Measurements from ENCODE around the gene STARD13.

STARD13 gene

GRCh38 chr13:33307843-33308242 is 22.3 kb upstream of the STARD13 start:
- DNase-seq (ENCODE audit: low read depth) = no peak

GRCh38 chr13:33303855-33304597 is 18.5 kb upstream of the STARD13 start:
- DNase-seq (ENCODE audit: low read depth) = no peak

GRCh38 chr13:33299626-33300025 is 14.1 kb upstream of the STARD13 start:
- no peak for DNase-seq (ENCODE audit: low read depth)

- DNase-seq (ENCODE audit: low read depth) = no peak
Measured at GRCh38 chr13:33296793-33297425, 11.4 kb upstream of the STARD13 start.

- DNase-seq (ENCODE audit: low read depth) = no peak
Measured at GRCh38 chr13:33292712-33293111, 7.2 kb upstream of the STARD13 start.

- DNase-seq (ENCODE audit: low read depth) = no peak
Measured at GRCh38 chr13:33290421-33290965, 4.9 kb upstream of the STARD13 start.

GRCh38 chr13:33289966-33290365 is 4.4 kb upstream of the STARD13 start:
- no peak for DNase-seq (ENCODE audit: low read depth)

GRCh38 chr13:33287142-33287882 is 1.8 kb upstream of the STARD13 start:
- no peak for DNase-seq (ENCODE audit: low read depth)

GRCh38 chr13:33286128-33286527 is 573 bp upstream of the STARD13 start:
- DNase-seq (ENCODE audit: low read depth) = no peak

GRCh38 chr13:33284916-33285315 is 639 bp downstream of the STARD13 start:
- no peak for DNase-seq (ENCODE audit: low read depth)

GRCh38 chr13:33284031-33284430 is 1.5 kb downstream of the STARD13 start:
- no peak for DNase-seq (ENCODE audit: low read depth)

GRCh38 chr13:33283195-33283911 is 2.2 kb downstream of the STARD13 start:
- DNase-seq (ENCODE audit: low read depth) = no peak

GRCh38 chr13:33281951-33282595 is 3.5 kb downstream of the STARD13 start:
- no peak for DNase-seq (ENCODE audit: low read depth)

GRCh38 chr13:33280923-33281322 is 4.6 kb downstream of the STARD13 start:
- DNase-seq (ENCODE audit: low read depth) = no peak

- DNase-seq (ENCODE audit: low read depth) = no peak
Measured at GRCh38 chr13:33280279-33280905, 5.2 kb downstream of the STARD13 start.

- peak; percentile 67 for DNase-seq (ENCODE audit: low read depth)
Measured at GRCh38 chr13:33279414-33280278, 5.9 kb downstream of the STARD13 start.

- no peak for DNase-seq (ENCODE audit: low read depth)
Measured at GRCh38 chr13:33278913-33279312, 6.6 kb downstream of the STARD13 start.

GRCh38 chr13:33277946-33278345 is 7.6 kb downstream of the STARD13 start:
- DNase-seq (ENCODE audit: low read depth) = no peak

GRCh38 chr13:33277037-33277740 is 8.4 kb downstream of the STARD13 start:
- no peak for DNase-seq (ENCODE audit: low read depth)

Measured in fibroblast of the conjunctiva (primary cell).